BE2C (cell line): ENCODE data around the gene CDHR3.
A peak's percentile ranks its signal among the peaks of the same experiment; 100 is the strongest.

Source experiments
- DNase-seq: peaks from one replicate; pipeline ENCODE4 v3.0.0-alpha.2; 2020
- H3K27me3 ChIP-seq: fragments of 250-450 bp; sonication (Bioruptor Pico); 2 replicates; pipeline ENCODE4 v1.5.1; 2020; ENCODE audit warnings: mild to moderate bottlenecking
- H3K36me3 ChIP-seq: fragments of 250-450 bp; sonication (Bioruptor Pico); 2 replicates; pipeline ENCODE4 v1.5.1; 2020; ENCODE audit warnings: mild to moderate bottlenecking
- H3K4me1 ChIP-seq: fragments of 250-450 bp; sonication (Bioruptor Pico); 2 replicates; pipeline ENCODE4 v1.5.1; 2020
- H3K4me3 ChIP-seq: 2 replicates; pipeline ENCODE4 v1.5.1; 2011; ENCODE audit warnings: low read depth, low read length
- H3K9me3 ChIP-seq: fragments of 250-450 bp; sonication (Bioruptor Pico); 2 replicates; pipeline ENCODE4 v1.5.1; 2020
- CTCF ChIP-seq: IDR thresholded peaks from 2 replicates; pipeline ENCODE4 v1.5.1; 2012; ENCODE audit warnings: mild to moderate bottlenecking, low read depth, low read length

Gene CDHR3

GRCh38 chr7:106029451-106029850, 66.4 kb downstream of the CDHR3 start:
- DNase-seq: no peak
- Histone ChIP-seq H3K4me1 (no peaks in the 10 kb centered on the region; the same call in 1 of the 2 replicates), H3K4me3 (no peak overlapping the region), H3K36me3 (no peaks in the 10 kb centered on the region), H3K27me3 (no peaks in the 10 kb centered on the region), H3K9me3 (no peaks in the 10 kb centered on the region)
- TF ChIP-seq CTCF: no peak

GRCh38 chr7:106029941-106030340, 66.9 kb downstream of the CDHR3 start:
- no peak overlapping the region for H3K4me3 ChIP-seq
- TF ChIP-seq CTCF: peak; percentile 30
- no peaks in the 10 kb centered on the region for H3K9me3 ChIP-seq
- H3K27me3 ChIP-seq: no peaks in the 10 kb centered on the region
- no peaks in the 10 kb centered on the region; the same call in 1 of the 2 replicates for H3K4me1 ChIP-seq
- DNase-seq: no peak
- H3K36me3 ChIP-seq: no peaks in the 10 kb centered on the region

- no peaks in the 10 kb centered on the region; the same call in 1 of the 2 replicates for H3K4me1 ChIP-seq
- no peaks in the 10 kb centered on the region for H3K9me3 ChIP-seq
- H3K36me3 ChIP-seq: no peaks in the 10 kb centered on the region
- TF ChIP-seq CTCF: no peak
- H3K27me3 ChIP-seq: no peaks in the 10 kb centered on the region
- DNase-seq: no peak
- no peak overlapping the region for H3K4me3 ChIP-seq
These were observed 68.4 kb downstream of the CDHR3 start for GRCh38 chr7:106031300-106032035.

DNA sequence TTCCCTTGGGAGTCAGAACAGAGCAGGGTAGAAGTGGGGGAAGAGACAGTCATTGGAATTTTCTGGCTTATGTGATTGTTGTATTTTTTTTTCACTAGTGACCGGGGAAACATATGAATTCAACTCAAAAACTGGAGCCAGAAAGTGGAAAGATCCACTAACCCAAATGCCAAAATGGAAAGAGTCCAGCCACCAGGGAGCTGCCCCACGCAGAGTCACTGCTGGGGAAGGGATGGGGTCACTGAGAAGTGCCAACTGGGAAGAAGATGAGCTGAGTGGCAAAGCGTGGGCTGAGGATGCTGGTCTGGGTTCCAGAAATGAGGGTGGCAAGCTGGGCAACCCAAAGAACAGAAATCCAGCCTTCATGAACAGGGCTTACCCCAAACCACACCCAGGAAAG, 69.2 kb downstream of the CDHR3 start:
- Histone ChIP-seq H3K4me3 (no peak overlapping the region), H3K4me1 (peaks cover 6% of the 10 kb centered on the region; the same call in 1 of the 2 replicates), H3K9me3 (no peaks in the 10 kb centered on the region), H3K36me3 (no peaks in the 10 kb centered on the region), H3K27me3 (no peaks in the 10 kb centered on the region)
- DNase-seq: no peak
- TF ChIP-seq CTCF: no peak

DNA sequence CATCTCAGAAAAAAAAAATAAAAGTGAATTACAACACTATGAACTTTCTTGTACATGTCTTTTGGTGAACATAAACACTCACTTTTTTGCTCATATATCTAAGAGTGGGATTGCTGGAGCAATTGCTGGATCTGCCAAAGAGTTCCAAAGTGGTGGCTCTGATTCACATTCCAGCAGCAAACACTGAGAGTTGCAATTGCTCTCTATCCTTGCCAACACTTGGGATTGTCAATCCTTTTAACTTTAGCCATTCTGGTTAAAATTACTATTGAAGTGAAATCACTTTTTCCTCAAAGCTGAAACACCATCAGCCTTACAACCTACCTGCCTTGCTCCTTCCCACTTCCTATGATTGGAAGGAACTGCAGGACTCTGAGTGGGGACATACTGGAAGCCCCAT, 70.7 kb downstream of the CDHR3 start:
- Histone ChIP-seq H3K27me3 (no peaks in the 10 kb centered on the region), H3K9me3 (no peaks in the 10 kb centered on the region), H3K36me3 (no peaks in the 10 kb centered on the region), H3K4me1 (peaks cover 11% of the 10 kb centered on the region; the same call in 1 of the 2 replicates), H3K4me3 (no peak overlapping the region)
- no peak for TF ChIP-seq CTCF
- DNase-seq: no peak

- no peaks in the 10 kb centered on the region for H3K36me3 ChIP-seq
- H3K4me3 ChIP-seq: no peak overlapping the region
- peaks cover 11% of the 10 kb centered on the region; the same call in 1 of the 2 replicates for H3K4me1 ChIP-seq
- no peak for DNase-seq
- no peaks in the 10 kb centered on the region for H3K9me3 ChIP-seq
- H3K27me3 ChIP-seq: no peaks in the 10 kb centered on the region
- TF ChIP-seq CTCF: no peak
These were observed 71.3 kb downstream of the CDHR3 start for GRCh38 chr7:106034383-106034782.
